Activated CD8-positive, alpha-beta memory T cell treated with anti-CD3 and anti-CD28 coated beads, Interleukin-2, amount 10 ng/mL, durations not matched to agents 7 days and 5 days (primary cell): ENCODE results near the gene KCNJ3. TPM values are rescaled to one million over a fixed set of nuclear protein-coding genes. Genes with fewer than 3 reads are reported as not detected.

Experiments
- ATAC-seq: fragments of 150-1000 bp; cut with Tn5 transposase; one replicate; pipeline ENCODE4 v1.10.0; 2021; ENCODE audit warnings: moderate library complexity
- CTCF ChIA-PET: fragments of 350-600 bp; sonication (Branson Sonifier 250); formaldehyde crosslinking; loops from one replicate; lab custom pipeline; 2021; ENCODE audit warnings: antibody characterized with exemption; lab: Charles Lee
- DNase-seq: peaks from one replicate; pipeline ENCODE4 v3.0.0-alpha.2; 2020
- H3K27ac Mint-ChIP-seq: one replicate; pipeline ENCODE4 v1.8.0; 2021; ENCODE audit warnings: mild to moderate bottlenecking, mixed read lengths
- H3K27me3 Mint-ChIP-seq: one replicate; pipeline ENCODE4 v1.8.0; 2021; ENCODE audit warnings: mixed read lengths
- H3K36me3 Mint-ChIP-seq: one replicate; pipeline ENCODE4 v1.8.0; 2021; ENCODE audit warnings: mild to moderate bottlenecking, mixed read lengths
- H3K4me1 Mint-ChIP-seq: one replicate; pipeline ENCODE4 v1.8.0; 2021; ENCODE audit warnings: mixed read lengths
- H3K4me3 Mint-ChIP-seq: one replicate; pipeline ENCODE4 v1.8.0; 2021; ENCODE audit warnings: mild to moderate bottlenecking, moderate library complexity, mixed read lengths
- H3K9me3 Mint-ChIP-seq: one replicate; pipeline ENCODE4 v1.8.0; 2022; ENCODE audit warnings: low read depth, mixed read lengths
- total RNA-seq, 2 experiments: library from RNA; stranded (reverse); gene quantifications; one replicate each; pipeline ENCODE4 v1.2.3, GENCODE V29; 2021

KCNJ3 gene, protein sequence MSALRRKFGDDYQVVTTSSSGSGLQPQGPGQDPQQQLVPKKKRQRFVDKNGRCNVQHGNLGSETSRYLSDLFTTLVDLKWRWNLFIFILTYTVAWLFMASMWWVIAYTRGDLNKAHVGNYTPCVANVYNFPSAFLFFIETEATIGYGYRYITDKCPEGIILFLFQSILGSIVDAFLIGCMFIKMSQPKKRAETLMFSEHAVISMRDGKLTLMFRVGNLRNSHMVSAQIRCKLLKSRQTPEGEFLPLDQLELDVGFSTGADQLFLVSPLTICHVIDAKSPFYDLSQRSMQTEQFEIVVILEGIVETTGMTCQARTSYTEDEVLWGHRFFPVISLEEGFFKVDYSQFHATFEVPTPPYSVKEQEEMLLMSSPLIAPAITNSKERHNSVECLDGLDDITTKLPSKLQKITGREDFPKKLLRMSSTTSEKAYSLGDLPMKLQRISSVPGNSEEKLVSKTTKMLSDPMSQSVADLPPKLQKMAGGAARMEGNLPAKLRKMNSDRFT
- not detected for total RNA-seq

DNA sequence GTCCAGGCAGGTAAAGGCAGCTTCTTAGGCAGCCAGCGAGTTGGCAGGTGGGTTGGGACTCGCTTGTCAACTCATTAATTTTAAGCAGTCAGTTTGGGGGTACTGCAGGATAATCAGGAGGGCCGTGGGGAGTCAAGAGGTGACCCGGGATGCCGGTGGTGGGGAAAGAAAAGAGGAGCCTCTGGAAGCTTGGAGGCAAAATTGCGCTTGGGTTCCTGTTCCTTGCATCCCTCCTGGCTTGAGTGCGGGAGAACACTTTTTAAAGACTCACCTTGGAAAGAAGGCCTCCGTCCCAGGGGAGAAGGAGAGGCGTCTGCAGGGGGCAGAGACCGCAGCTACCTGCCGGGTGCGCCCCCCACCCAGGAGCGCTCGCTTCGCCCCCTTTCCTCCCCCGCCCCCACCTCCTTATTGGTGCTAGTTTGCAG is at the start of gene KCNJ3:
Gene KCNJ3 (plus strand): TSS at position 400 of the 425 bp plus-strand sequence. CDS start 81 bp downstream, outside the sequence.
- ATAC-seq (no peak), DNase-seq (no peak)
- CTCF ChIA-PET = no interaction called here
- peaks cover 4% of the 10 kb centered on the region for H3K36me3 Mint-ChIP-seq
- peak within 1 kb of the TSS; percentile 13 for H3K4me3 Mint-ChIP-seq
- H3K9me3 Mint-ChIP-seq = peaks cover 7% of the 10 kb centered on the region
- peak within 1 kb of the TSS; percentile 39 for H3K27ac Mint-ChIP-seq
- peaks cover 27% of the 10 kb centered on the region for H3K27me3 Mint-ChIP-seq
- H3K4me1 Mint-ChIP-seq = peaks cover 3% of the 10 kb centered on the region

DNA sequence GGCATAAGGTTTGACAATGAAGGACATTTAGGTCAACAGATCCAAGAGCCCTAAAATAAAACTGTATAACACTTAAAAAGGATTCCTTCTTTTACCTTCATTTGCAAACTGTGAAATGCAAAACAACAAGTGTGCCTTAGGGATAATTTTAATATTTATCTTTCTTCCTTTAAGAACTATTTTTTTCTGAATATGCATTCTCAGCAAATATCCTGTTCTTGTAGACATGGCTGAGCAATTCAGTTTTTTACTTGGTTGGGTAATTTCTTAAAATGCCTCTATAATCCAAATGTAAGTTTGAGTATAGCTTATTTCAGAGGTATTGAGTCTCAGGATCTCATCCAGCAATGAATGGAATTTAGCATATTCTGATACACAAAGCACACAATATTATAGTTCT is 43.0 kb upstream of the KCNJ3 start:
- Mint-ChIP-seq H3K27ac (no peak overlapping the region), H3K27me3 (no peaks in the 10 kb centered on the region), H3K36me3 (no peaks in the 10 kb centered on the region), H3K4me1 (no peaks in the 10 kb centered on the region), H3K9me3 (peaks cover 7% of the 10 kb centered on the region), H3K4me3 (no peak overlapping the region)
- CTCF ChIA-PET = no interaction called here
- no peak for DNase-seq
- ATAC-seq = no peak

DNA sequence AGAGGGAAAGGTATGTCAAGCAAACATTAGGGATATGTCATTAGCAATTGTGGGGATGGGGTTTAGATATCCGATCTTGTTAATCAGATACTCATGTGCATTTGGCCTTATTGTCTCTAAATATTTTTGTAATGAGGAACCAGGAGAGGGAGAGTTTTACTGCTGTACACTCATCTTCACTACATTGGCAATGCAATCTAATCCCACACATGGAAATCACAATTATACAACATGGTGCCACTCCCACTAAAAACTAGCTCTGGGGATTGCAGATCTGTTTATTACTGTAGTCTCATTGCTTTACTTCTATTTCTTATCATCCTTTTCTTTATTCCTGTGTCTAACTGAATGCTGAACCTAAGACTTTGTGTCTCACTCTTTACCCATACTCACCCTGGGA is 39.6 kb upstream of the KCNJ3 start:
- Mint-ChIP-seq H3K27ac (no peak overlapping the region), H3K36me3 (no peaks in the 10 kb centered on the region), H3K27me3 (no peaks in the 10 kb centered on the region), H3K4me1 (no peaks in the 10 kb centered on the region), H3K9me3 (peaks cover 7% of the 10 kb centered on the region), H3K4me3 (no peak overlapping the region)
- CTCF ChIA-PET = no interaction called here
- DNase-seq = no peak
- no peak for ATAC-seq

DNA sequence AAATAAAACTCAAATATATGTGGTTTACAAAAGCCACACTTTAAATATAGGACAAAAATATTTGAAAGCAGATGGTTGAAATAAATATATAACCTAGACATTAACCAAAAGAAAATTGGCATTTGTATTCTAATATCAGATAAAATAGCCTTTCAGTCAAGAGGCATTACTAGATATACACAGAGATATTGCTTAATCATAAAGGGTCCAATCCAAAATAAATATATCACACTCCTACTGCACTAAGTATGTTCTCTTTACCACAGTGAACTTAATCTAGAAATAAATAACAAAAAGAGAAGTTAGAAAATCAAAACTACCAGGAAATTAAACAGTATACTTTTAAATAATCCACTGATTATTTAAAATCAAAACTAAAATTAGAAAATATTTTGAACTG is 34.2 kb upstream of the KCNJ3 start:
- CTCF ChIA-PET = no interaction called here
- Mint-ChIP-seq H3K4me1 (no peaks in the 10 kb centered on the region), H3K27me3 (no peaks in the 10 kb centered on the region), H3K9me3 (peaks cover 6% of the 10 kb centered on the region), H3K27ac (no peak overlapping the region), H3K4me3 (no peak overlapping the region), H3K36me3 (no peaks in the 10 kb centered on the region)
- DNase-seq = no peak
- ATAC-seq = no peak

DNA sequence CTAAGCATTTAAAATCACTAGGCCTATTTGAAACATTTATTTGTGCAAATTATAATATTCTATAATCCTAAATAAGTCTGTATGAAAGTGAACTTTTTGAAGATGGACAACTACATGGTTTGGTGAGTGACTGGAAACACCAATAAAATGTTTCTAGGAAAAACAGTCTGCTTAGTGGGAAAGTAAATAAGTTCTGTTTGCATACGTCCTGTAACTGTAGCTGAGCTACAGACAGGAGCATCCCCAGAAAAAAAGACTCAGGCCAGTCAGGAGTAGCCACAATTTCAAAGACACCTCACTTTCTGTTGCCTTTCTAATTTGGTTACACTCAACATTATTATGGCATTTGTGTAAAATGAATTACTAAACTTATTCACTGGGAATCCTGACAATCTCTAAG is 28.4 kb upstream of the KCNJ3 start:
- no peaks in the 10 kb centered on the region for H3K4me1 Mint-ChIP-seq
- no peaks in the 10 kb centered on the region for H3K27me3 Mint-ChIP-seq
- H3K27ac Mint-ChIP-seq = no peak overlapping the region
- no peak overlapping the region for H3K4me3 Mint-ChIP-seq
- no peaks in the 10 kb centered on the region for H3K36me3 Mint-ChIP-seq
- no peak for ATAC-seq
- DNase-seq = no peak
- CTCF ChIA-PET = no interaction called here
- H3K9me3 Mint-ChIP-seq = no peaks in the 10 kb centered on the region

DNA sequence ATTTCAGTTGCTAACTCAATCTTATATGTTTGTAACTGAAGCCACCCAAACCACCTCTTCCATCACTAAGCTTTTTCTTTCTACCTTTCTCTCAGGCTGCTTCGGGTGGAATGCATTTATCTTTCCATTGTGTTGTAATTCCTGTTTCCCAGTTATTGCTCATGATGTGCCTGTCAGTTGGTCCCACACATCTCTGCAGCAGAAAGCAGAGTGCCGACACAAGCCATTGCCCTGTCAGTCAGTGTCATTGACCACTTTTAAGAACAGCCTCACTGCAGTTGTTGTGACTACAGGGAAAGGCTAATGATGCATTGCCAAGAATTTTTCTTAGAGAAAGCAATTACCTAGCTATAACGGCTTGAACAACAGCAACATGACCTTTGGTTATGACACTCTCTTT is 24.8 kb upstream of the KCNJ3 start:
- no peak overlapping the region for H3K27ac Mint-ChIP-seq
- ATAC-seq = no peak
- H3K4me1 Mint-ChIP-seq = no peaks in the 10 kb centered on the region
- no peak overlapping the region for H3K4me3 Mint-ChIP-seq
- CTCF ChIA-PET = no interaction called here
- no peaks in the 10 kb centered on the region for H3K27me3 Mint-ChIP-seq
- H3K36me3 Mint-ChIP-seq = no peaks in the 10 kb centered on the region
- no peak for DNase-seq
- H3K9me3 Mint-ChIP-seq = no peaks in the 10 kb centered on the region

DNA sequence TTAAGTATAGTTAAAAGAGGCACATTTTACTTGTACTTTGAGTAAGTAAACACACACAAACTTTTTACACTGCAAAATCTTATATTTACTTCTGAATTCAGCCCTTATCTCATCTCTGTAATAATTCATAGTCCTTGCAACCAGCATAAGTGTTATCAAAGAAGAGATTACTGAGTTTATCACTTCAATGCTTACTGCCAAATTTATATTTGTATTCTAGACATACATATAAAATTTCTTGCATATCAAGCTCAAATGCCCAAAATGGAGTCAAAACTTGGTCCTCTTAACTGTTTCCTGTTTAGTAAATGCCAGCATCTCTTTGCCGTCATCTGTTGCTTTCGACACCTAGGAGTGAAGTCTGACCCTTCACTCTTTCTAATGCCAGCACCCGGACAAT is 21.1 kb upstream of the KCNJ3 start:
- no peak for ATAC-seq
- Mint-ChIP-seq H3K4me1 (no peaks in the 10 kb centered on the region), H3K36me3 (no peaks in the 10 kb centered on the region), H3K27me3 (no peaks in the 10 kb centered on the region), H3K27ac (no peak overlapping the region), H3K9me3 (no peaks in the 10 kb centered on the region), H3K4me3 (no peak overlapping the region)
- CTCF ChIA-PET = no interaction called here
- DNase-seq = no peak

DNA sequence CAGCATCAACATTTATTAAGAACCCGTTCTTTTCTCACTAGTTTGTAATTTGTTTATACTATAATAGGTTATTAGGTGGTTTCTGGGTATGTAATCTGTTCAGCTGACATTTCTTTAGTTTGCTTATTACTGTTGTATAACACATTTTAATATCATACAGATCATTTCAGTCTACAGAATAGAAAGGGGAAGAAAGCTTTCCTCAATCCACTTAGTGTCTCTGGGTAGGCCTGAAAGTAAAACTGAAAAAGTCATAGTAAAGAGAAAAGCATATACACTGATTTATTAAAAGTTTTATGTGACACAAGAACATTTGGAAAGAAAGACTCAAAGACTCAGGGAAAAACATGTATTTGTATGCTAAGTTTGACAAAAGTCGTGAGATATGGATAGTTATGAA is 16.8 kb upstream of the KCNJ3 start:
- CTCF ChIA-PET = no interaction called here
- no peak for ATAC-seq
- Mint-ChIP-seq H3K4me1 (no peaks in the 10 kb centered on the region), H3K27ac (no peak overlapping the region), H3K27me3 (no peaks in the 10 kb centered on the region), H3K4me3 (no peak overlapping the region), H3K36me3 (no peaks in the 10 kb centered on the region), H3K9me3 (peaks cover 4% of the 10 kb centered on the region)
- no peak for DNase-seq

DNA sequence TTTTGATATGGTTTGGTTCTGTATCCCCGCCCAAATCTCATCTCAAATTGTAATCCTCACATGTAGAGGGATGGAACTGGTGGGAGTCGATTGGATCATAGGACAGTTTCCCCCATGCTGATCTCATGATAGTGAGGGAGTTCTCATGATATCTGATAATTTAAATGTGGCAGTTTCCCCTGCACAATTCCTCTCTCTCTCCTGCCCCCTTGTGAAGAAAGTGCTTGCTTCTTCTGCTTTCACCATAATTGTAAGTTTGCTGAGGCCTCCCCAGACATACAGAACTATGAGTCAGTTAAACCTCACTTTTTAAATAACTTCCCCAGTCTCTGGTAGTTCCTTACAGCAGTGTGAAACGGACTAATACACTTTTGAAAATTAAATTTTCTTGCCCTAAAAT is 12.3 kb upstream of the KCNJ3 start:
- H3K4me1 Mint-ChIP-seq = no peaks in the 10 kb centered on the region

DNA sequence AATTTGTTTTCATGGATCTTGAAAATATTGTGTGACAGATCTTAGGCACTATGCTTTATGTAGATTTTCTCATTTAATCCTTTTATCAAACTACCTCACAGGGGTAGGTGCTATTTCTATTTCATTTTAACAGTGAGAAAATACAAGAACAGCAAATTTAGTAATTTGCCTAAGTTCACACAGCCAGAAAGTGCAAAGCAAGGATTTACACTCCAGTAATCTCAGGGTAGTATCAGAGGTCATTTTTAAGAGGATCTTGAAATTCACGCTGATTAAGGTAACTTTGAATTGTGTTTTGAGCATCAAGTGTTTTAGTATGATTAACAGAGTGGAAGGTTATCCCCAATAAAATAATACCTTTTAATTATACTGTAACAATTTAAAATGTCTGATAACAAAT is 10.1 kb upstream of the KCNJ3 start:
- no peak for DNase-seq
- no peaks in the 10 kb centered on the region for H3K4me1 Mint-ChIP-seq
- CTCF ChIA-PET = no interaction called here
- H3K27me3 Mint-ChIP-seq = no peaks in the 10 kb centered on the region
- H3K4me3 Mint-ChIP-seq = no peak overlapping the region
- no peak for ATAC-seq
- H3K27ac Mint-ChIP-seq = no peak overlapping the region
- no peaks in the 10 kb centered on the region for H3K36me3 Mint-ChIP-seq
- peaks cover 6% of the 10 kb centered on the region for H3K9me3 Mint-ChIP-seq

More for the DNA sequence above, 12.3 kb upstream of the KCNJ3 start:
- DNase-seq (no peak), ATAC-seq (no peak)
- H3K36me3 Mint-ChIP-seq = no peaks in the 10 kb centered on the region
- H3K27ac Mint-ChIP-seq = no peak overlapping the region
- H3K9me3 Mint-ChIP-seq = peaks cover 5% of the 10 kb centered on the region
- H3K4me3 Mint-ChIP-seq = no peak overlapping the region
- CTCF ChIA-PET = no interaction called here
- H3K27me3 Mint-ChIP-seq = no peaks in the 10 kb centered on the region

DNA sequence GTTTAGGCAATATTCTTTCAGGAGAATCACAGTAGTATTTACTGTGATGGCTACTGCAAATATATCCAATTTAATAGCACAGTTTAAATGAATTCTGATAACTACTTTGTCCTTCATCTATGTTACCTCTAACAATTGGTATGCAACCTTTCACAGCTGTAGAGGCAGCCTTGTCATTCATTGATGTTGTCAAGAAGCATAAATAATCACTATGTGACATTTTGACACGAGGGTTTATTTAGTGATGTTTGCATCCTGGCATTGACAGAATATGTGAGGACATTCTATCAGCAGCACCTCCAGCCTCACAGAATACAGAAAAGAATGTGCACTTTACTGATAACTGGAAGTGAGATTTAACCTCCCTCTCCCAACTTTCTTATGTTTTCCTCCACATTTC is 9.3 kb upstream of the KCNJ3 start:
- Mint-ChIP-seq H3K27ac (no peak overlapping the region), H3K27me3 (no peaks in the 10 kb centered on the region), H3K9me3 (peaks cover 6% of the 10 kb centered on the region), H3K4me1 (no peaks in the 10 kb centered on the region), H3K4me3 (no peak overlapping the region), H3K36me3 (no peaks in the 10 kb centered on the region)
- DNase-seq (no peak), ATAC-seq (no peak)
- CTCF ChIA-PET = no interaction called here

DNA sequence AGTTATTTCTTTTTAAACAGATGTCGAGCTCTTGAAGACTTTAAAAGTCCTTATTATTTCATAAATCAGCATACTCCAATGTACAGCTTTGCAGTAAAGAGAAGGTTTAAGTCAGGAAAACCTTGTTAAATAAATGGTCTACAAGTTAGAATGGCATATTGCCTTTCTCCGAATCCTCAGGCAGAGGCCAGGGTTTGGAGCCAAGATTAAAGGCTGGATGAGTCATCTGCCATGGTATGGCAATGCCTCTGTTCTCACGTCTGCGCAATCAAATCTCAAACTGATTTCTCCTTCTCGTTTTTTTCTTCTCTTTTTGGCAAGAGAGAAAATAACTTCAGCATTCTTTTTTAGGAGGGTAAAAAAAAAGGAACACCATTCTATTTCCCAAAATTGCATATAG is 5.6 kb upstream of the KCNJ3 start:
- no peak for ATAC-seq
- Mint-ChIP-seq H3K4me3 (no peak overlapping the region), H3K36me3 (no peaks in the 10 kb centered on the region), H3K27ac (no peak overlapping the region), H3K27me3 (peaks cover 13% of the 10 kb centered on the region), H3K4me1 (no peaks in the 10 kb centered on the region), H3K9me3 (peaks cover 2% of the 10 kb centered on the region)
- CTCF ChIA-PET = no interaction called here
- no peak for DNase-seq

DNA sequence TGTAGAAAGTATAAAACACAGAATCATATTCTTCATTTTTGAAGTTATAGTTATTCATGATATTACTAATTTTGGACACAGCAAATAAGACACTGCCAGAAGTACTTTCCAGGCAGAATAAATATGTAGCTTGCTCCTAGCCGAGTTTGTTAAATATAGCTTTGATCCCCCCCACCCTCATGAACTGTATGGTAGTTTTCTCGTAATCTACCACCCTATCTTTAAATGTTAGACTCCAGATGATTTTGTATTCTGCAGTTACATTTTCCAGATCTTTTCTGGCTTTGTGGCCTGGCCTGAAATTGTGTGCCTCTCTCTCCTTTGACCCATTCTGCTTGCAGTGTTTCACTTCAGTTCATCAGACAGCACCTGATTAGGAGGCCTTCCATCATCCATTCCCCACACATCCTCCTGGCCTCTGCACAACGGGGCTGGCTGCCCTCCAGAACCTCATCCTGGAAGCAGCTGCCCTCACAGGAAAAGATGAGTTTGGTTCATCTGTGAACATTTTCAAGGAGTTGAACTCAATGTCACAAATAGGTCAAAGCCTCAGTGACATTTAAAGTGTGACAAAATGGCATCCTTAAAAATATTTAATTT is 4.7 kb upstream of the KCNJ3 start:
- DNase-seq (no peak), ATAC-seq (no peak)
- Mint-ChIP-seq H3K27ac (no peak overlapping the region), H3K36me3 (peaks cover under 1% of the 10 kb centered on the region), H3K27me3 (peaks cover 17% of the 10 kb centered on the region), H3K4me1 (peaks cover under 1% of the 10 kb centered on the region), H3K4me3 (no peak overlapping the region), H3K9me3 (peaks cover 2% of the 10 kb centered on the region)
- CTCF ChIA-PET = no interaction called here

DNA sequence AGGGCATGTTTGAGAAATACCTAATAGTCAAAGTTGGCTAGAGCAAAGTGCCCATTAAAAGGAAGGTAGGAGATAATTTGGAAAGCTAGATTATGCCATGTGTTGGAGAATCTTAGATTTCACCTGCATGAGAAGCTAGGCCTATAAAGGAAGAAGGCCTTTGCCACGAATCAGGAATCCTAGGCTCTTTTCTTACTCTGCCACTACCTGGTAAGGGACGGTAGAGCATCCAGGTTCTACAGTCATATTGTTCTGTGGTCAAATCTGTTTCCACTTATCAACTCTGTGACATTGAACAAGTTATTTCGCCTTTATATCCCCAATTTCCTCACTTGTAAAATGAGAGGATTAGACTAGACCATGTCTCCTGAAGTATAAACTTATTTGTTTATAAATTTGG is 3.6 kb upstream of the KCNJ3 start:
- Mint-ChIP-seq H3K27me3 (peaks cover 27% of the 10 kb centered on the region), H3K4me3 (no peak overlapping the region), H3K4me1 (peaks cover 3% of the 10 kb centered on the region), H3K27ac (no peak overlapping the region), H3K36me3 (peaks cover 4% of the 10 kb centered on the region), H3K9me3 (peaks cover 9% of the 10 kb centered on the region)
- DNase-seq = no peak
- no peak for ATAC-seq
- CTCF ChIA-PET = no interaction called here
